GM12873 (cell line): ENCODE results near the gene ADAM12.

Experiments used
- TF ChIP-seq, protein P1 (sequence below): IDR thresholded peaks from 2 replicates; pipeline ENCODE4 v1.5.1; 2012; ENCODE audit warnings: low read depth, mild to moderate bottlenecking, moderate library complexity, low read length, control low read depth; ENCODE audit not compliant: insufficient read depth; ENCODE audit errors: missing control alignments

Gene ADAM12

GRCh38 chr10:126218174-126218573 is 170.1 kb downstream of the ADAM12 start:
- TF ChIP-seq, protein P1, sequence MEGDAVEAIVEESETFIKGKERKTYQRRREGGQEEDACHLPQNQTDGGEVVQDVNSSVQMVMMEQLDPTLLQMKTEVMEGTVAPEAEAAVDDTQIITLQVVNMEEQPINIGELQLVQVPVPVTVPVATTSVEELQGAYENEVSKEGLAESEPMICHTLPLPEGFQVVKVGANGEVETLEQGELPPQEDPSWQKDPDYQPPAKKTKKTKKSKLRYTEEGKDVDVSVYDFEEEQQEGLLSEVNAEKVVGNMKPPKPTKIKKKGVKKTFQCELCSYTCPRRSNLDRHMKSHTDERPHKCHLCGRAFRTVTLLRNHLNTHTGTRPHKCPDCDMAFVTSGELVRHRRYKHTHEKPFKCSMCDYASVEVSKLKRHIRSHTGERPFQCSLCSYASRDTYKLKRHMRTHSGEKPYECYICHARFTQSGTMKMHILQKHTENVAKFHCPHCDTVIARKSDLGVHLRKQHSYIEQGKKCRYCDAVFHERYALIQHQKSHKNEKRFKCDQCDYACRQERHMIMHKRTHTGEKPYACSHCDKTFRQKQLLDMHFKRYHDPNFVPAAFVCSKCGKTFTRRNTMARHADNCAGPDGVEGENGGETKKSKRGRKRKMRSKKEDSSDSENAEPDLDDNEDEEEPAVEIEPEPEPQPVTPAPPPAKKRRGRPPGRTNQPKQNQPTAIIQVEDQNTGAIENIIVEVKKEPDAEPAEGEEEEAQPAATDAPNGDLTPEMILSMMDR, result no peak

DNA sequence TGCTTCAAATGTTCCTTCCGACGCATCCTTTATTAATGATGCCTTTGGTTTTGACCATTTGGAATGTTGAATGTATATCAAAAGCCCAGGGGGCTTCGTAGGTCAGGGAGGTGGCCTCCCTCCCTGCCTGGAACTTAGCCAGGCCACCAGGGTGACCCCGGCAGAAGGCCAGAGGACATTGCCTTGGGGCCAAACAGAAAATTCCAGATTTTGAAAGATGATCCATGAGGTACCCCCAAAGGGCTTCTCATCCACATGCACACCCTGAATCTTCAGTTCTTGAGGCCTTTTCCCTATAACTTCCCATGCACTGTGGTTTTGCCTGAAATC is 171.7 kb downstream of the ADAM12 start:
- TF ChIP-seq, protein P1, result no peak

- TF ChIP-seq, protein P1, result no peak
Measured at GRCh38 chr10:126215746-126216631, 172.3 kb downstream of the ADAM12 start.

DNA sequence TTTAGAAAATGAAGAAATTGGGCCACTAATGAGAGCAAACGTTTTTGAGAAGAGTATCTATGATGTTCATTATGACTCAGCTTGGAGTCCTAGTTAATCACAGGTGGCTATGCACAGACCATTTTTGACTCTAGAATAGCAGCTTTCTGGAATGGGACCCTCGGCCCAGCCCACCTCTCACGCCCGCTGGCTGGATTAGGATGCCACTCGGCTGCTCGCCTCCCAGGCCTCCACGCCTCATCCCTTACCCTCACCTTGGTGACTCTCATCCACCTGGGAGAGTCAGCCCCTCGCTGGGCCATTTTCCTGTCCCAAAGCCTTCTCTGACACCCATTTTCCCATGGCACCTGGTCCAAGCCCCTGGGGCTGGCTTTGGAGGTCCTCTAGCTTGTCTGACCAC is 173.6 kb downstream of the ADAM12 start:
- TF ChIP-seq, protein P1, result no peak

DNA sequence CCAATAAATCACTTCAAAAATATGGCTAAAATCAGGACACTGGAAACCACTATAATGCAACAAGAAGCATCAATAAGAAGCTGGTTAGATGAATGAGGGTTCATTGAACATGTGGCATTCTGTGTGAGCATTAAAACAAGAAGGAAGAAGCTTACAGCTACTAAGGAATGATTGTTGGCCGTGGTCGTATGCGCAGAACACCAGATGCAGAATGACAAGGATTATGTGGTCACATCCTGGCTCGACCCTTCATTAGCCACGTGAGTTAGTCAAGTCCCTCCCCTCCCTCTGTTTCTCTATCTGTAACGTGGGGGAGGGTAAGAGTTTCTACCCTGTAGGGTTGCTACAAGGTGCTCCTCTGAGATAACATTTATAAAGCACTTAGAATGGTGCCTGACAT is 174.3 kb downstream of the ADAM12 start:
- TF ChIP-seq, protein P1, result no peak

DNA sequence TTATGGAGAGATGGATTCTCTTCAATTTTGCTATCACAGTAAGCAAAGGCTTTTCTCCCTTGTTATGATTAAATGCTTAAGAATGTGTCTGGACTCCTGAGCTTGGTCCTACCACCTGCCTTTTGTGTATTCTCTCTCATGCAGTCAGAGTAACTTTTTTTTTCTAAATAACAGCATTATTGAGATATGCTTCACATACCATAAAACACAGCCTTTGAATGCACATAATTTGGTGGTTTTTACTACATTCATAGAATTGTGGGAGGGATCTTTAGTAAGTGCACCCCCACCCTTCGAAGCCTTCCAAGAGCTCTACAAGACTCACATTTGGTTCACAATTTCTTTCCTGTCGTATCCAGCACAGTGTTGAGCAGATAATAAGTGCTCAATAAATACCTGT is 175.5 kb downstream of the ADAM12 start:
- TF ChIP-seq, protein P1, result no peak

GRCh38 chr10:126210051-126210651 is 178.1 kb downstream of the ADAM12 start:
- TF ChIP-seq, protein P1, result no peak
